Omental fat pad (tissue), 4 donors: ENCODE results near the gene CST9L. TPM values are rescaled to one million over a fixed set of nuclear protein-coding genes. Genes with fewer than 3 reads are reported as not detected.

ENCODE experiments used
- ATAC-seq: fragments of 150-250 bp; one replicate; pipeline ENCODE4 v1.9.1; 2016; ENCODE audit warnings: mild to moderate bottlenecking, moderate library complexity; ENCODE audit not compliant: low FRiP score
- DNase-seq: peaks from one replicate; pipeline ENCODE4 v3.0.0-alpha.2; 2019; ENCODE audit warnings: low spot score
- total RNA-seq, 4 donors: library from RNA; depleted of rRNA; stranded (reverse); fragments of >200 nt; gene quantifications; one replicate each; pipeline ENCODE4 v1.1.0, GENCODE V29; 2016
- TF ChIP-seq, protein P1 (sequence below), 3 donors: fragments of 450-650 bp; IDR thresholded peaks; one replicate each; pipeline ENCODE4 v1.5.1; 2016 to 2017; ENCODE audit warnings: antibody characterized with exemption in 3 of 3, mild to moderate bottlenecking in 3 of 3, moderate library complexity in 2 of 3

The CST9L gene, protein sequence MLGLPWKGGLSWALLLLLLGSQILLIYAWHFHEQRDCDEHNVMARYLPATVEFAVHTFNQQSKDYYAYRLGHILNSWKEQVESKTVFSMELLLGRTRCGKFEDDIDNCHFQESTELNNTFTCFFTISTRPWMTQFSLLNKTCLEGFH
- not detected for total RNA-seq

DNA sequence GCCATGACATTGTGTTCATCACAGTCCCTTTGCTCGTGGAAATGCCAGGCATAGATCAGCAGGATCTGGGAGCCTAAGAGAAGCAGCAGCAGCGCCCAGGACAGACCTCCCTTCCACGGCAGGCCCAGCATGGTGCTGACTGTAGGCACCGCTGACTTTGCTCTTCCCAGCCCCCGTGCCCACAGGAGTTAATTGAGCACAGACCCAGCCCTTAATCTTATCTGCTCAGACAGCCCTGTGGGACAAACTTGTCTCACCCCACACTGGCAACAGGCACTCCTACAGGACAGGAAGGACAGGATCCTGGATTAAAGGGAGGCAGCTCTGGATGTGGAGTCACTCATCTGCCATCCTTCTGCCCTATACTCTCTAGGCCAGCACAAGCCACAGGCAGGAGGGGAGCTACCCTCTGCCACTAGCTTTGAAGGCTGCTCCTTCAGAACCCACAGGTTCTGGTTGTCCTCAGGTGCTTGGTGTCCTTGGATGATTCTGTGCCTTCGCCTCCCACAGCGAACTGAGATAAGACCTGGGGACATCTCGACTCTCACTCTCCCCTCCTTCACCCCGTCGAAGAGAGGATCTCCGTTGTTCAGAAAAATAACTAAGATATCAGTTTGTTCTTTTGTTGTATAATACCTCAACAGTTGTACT, at the start of gene CST9L:
CST9L (minus strand) TSS at position 165 of the 651 bp plus-strand sequence; CDS start at position 131, 34 bp downstream.
- ATAC-seq: no peak
- TF ChIP-seq, protein P1, sequence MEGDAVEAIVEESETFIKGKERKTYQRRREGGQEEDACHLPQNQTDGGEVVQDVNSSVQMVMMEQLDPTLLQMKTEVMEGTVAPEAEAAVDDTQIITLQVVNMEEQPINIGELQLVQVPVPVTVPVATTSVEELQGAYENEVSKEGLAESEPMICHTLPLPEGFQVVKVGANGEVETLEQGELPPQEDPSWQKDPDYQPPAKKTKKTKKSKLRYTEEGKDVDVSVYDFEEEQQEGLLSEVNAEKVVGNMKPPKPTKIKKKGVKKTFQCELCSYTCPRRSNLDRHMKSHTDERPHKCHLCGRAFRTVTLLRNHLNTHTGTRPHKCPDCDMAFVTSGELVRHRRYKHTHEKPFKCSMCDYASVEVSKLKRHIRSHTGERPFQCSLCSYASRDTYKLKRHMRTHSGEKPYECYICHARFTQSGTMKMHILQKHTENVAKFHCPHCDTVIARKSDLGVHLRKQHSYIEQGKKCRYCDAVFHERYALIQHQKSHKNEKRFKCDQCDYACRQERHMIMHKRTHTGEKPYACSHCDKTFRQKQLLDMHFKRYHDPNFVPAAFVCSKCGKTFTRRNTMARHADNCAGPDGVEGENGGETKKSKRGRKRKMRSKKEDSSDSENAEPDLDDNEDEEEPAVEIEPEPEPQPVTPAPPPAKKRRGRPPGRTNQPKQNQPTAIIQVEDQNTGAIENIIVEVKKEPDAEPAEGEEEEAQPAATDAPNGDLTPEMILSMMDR (IDR thresholded peaks at IDR 0.05): no peak
- no peak for DNase-seq

DNA sequence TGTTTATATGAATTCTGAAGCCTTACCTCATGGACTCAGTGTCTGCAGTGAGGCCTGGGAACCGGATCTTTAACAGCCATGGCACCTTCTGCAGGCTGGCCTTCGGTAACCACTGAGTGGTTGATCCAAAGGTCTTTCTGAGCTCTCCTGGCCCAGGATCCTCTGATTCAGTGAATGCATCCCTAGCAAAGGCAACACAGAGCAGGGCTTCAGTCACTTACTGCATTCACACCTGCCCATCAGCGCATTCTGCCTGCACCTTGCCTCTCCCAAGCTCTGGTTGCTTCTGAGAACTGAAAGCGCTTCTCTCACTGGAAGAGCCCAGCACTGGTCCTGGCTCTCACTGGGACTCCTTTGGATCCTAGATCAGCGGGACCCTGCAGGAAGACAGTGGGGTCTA, 45.9 kb upstream of the CST9L start:
- DNase-seq: no peak
- TF ChIP-seq, protein P1 (IDR thresholded peaks at IDR 0.05): no peak
- ATAC-seq: no peak

DNA sequence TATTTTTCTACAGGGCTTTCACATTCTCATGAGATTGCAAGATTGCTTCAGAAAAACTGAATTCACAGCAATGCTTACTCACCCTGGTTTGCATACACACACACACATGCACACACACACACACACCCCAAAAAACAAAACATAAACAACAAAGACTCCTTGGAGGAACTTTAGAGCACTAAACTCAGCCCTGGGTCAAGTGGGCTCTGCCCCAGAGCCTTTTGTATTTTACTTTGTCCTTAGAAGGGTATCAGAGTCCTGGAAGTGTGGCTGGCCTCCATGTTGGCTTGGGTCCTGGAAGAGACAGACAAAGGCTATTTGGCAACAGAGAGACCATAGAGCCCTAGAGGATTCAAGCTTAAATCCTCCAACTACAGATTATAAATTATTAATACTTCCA, 45.4 kb upstream of the CST9L start:
- DNase-seq (no peak), ATAC-seq (peak; percentile 23)
- TF ChIP-seq, protein P1 (IDR thresholded peaks at IDR 0.05): no peak

DNA sequence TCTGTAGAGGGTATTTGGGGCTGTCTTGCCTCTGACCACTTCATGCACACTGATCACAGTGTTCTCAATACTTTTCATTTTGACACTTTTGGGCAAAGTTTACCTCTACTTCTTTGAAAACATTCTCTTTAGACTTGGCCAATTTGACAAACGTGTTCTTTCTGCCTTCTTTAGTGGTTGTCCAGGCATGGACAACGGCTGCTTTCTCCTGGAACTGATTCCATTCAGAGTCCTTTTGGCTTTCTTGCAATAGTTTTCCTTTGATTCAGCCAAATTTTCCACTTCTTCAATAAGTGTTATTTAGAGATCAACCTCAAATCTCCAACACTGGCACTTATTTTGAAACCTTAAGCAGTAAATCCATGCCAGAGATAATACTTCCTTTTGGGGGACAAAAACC, 44.1 kb upstream of the CST9L start:
- ATAC-seq (no peak), DNase-seq (no peak)
- TF ChIP-seq, protein P1 (IDR thresholded peaks at IDR 0.05): no peak

DNA sequence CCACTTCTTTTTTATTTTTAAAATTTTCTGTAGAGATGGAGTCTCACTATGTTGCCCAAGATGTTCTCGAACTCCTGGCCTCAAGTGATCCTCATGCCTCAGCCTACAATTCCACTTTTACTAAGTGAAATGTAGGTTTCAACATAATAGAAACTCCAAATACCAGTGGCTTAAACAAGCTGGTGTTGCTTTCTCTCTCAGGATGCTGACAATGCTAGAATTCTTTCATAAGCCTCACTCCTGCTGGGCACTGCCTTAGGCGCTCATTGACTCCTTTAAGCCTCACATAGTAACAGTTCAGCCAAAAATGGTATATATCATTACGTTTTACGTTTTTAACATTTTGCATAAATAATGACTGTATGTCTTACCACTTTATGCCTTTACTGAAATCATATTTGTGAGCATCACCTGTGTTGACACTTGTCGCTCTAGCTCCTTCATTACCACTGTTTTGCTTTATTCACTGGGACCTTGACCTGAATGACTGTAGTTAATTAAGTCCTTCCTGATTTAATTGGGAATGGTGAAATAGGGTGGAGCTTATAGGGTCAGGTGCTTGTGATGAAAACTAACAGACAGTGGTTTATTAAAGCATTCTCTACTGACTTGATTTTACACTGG, 41.3 kb upstream of the CST9L start:
- ATAC-seq (no peak), DNase-seq (no peak)
- TF ChIP-seq, protein P1 (IDR thresholded peaks at IDR 0.05): no peak

DNA sequence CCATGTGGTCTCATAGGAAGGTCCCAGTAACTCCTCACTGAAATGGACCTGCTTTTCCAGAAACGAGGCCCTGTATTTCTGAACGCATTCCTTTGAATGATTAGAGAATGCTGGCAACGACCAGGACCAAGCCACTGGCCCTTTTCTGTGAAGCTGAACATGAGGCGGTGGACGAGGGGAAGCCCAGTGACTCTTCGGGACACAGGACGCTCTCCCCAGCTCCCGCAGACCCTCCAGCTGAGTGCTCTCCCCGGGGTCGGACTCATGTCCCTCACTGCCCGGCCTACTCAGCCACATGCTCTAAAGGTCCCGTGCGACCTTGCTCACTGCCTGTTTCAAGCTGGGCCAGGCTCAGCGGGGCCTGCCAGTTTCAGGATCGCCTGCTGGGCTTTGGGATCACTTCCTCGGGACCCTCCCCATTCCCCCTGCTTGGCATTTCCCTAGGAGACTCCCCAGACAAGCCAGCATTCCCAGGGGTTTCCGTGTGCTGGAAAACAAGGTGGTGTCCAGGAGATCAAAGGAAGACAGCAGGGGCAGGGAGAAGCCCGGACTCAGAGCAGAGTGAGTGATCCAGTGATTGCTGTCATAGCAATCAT, 40.1 kb upstream of the CST9L start:
- TF ChIP-seq, protein P1 (IDR thresholded peaks at IDR 0.05): no peak
- DNase-seq: no peak
- no peak for ATAC-seq
